Inflammatory macrophage (primary cell): ENCODE results near the gene OR5H14.
A peak's percentile ranks its signal among the peaks of the same experiment; 100 is the strongest.
"Not testable (repeated sequence)": the region's sequence is repeated elsewhere in the genome, so short reads cannot be mapped to it uniquely, and the experiment has no call there.

Experiments used
- DNase-seq, 2 donors: peaks; one replicate each; pipeline ENCODE4 v3.0.0-alpha.2; 2020 to 2022
- total RNA-seq, 18 experiments: gene quantifications; one replicate each; lab custom pipeline; 2026; ENCODE audit warnings: mixed read lengths in 6 of 18, inconsistent platforms in 2 of 18; lab: John Stamatoyannopoulos, UW

The OR5H14 gene
- 0 to 0.22 (median 0) reads per million in 18 experiments for total RNA-seq

DNA sequence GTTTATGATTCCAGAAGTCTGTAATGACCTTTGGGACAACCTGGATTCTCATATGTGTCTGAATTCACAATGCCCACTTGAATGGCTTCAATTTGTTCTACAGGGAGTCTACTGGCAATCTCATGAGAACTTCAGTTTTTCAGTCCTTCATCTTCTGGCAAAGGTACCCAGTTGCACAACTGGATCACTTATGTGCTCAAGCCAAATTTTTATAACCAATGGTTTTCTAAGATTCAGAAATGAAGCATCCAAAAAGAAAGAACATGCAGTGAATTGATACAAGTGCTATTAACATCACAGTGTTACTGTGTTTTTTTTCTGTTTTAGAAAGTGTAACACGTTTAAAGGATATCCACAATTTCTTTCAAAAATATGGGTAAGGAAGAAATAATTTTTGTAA lies at the start of gene OR5H14:
TSS of gene OR5H14 (plus strand) at position 301 of the 400 bp plus-strand sequence. CDS start 1,907 bp downstream, outside the sequence.
- DNase-seq = no peak

DNA sequence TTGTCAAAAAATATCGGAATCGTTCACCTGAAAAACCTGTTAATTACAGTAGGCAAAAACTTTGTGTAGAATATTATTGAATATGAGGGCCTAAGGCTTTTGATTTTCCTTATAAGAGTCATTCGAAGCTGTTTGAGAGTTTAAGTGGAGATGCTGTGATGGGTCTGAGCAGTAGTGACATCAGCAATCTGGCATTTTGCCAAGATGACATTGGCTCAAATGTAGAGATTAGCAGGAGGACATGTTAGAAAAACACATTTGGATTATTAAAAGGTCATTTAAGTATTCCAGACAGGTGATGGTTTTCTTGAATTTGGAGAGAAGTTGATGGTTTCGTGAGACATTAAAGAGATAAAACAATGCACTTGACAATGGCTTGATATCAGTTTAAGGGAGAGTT lies 47.4 kb upstream of the OR5H14 start:
- no peak for DNase-seq

DNA sequence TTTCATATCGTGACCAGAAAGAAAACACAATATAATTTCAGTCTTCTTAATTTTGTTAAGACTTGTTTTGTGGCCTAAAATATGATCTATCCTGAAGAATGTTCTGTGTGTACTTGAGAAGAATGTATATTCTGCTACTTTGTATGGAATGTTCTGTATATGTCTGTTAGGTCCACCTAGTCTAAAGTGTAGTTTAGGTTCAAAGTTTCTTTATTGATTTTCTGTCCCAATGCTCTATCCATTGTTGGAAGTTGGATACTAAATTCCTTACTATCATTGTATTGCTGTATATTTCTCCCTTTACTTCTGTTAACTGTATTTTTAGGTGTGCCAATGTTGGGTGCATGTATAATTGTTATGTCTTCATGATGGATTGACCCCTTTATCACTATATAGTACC lies 39.1 kb upstream of the OR5H14 start:
- no peak for DNase-seq

DNA sequence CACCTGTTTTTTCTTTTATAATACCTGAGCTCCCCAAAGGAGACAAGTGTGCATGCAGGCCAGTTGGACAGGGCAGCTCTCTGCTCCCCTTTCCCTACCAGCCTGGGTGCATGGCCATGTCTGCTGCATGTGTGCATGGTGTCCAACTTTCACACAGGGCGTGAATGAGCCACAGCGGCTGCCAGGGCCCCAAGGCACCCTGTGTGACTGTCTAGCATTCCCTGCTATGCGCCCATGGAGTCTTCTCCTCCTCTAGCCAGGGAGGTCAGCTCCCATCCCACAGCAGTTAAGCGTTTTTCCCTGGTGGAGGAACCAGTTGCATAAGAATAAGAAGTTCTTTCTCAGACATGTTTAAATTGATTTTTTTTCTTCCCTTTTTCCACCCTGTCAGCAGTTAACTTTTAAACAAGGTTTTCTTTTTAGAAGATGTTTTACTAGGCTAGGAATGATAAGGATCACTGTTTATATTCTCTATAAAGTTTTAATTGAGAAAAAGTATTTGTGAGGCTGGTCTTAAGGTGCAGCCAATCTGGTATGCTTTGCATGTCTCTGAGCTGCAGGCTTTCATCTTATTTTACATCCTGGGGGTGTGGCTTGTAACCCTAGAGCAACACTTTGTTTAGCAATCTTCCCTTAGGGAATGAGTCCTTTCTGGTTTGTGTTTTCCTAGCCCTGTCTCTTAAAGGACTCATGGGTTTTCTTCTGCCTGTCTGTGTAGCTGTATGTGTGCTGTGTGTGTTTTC lies 37.3 kb upstream of the OR5H14 start:
- DNase-seq = no peak

DNA sequence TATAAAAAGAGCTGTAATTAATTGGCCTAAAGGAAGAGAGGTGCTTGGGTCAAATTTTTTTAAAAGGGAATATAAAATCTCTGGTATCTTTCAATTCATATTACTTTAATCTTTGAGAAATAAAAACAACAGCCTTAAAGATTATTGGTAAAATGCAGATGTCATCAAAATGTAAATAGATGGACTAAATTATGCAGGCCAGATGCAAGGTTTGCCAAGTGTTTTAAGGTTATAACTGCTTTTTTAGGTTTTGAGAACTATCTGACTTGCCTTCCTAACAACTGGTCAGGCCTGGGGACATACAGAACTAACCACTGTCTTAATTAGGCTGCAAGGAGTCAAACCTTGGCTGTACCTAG lies 36.8 kb upstream of the OR5H14 start:
- no peak for DNase-seq

DNA sequence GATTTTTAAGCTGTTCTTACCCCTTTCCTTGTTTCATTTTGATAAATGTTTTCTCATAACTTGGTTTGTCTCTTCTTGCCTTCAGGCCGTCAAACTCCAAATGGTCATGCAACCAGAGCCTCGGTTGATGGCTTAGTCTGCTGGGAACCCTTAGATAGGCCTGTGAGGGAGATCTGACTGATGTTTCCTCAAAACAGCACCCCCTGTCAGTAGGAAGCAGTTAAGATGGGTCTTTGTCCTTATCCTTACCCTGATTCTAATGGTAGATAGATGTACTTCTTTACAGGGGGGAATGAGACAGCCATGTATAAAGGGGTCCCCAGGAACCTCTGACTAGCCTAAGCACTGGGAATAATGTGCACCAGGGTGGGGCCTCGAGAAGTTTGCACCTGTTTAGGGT lies 33.0 kb upstream of the OR5H14 start:
- no peak for DNase-seq

DNA sequence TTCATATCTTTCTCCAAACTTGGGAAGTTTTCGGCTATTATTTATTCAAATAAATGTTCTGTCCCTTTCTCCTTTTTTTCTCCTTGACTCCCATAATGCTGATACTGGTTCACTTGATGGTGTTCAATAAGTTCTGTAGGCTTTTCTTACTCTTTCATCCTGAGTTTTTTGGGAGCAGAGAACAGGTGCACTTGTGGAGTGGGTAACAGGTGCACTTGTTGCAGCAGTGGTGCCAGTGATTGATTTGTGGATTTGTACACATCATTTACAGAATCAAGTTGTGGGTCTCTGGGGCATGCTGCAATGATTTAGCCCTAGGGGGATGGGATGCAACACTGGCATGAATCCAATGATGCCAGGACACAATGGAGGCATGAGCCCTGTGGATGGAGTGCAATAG lies 31.6 kb upstream of the OR5H14 start:
- DNase-seq = no peak

DNA sequence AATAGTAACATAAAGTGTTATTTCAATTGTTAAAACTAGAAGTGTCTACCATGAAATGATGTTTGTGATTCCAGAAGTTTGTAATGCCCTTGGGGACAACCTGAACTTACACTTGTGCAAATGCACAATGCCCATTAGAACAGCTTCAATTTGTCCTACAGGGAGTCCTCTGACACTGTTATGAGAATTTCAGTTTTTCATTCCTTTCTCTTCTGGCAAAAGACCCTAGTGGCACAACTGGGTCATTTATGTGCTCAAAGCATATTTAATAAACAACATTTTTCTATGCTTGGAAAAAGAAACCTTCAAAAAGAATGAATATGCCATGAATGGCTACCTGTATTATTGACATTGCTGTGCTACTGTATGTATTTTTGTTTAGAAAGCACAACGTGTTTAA lies 16.9 kb upstream of the OR5H14 start, which contains the start of gene OR5H1:
TSS of gene OR5H1 (plus strand) at position 301 of the 400 bp plus-strand sequence. CDS start 1,977 bp downstream, outside the sequence.
- no peak for DNase-seq

DNA sequence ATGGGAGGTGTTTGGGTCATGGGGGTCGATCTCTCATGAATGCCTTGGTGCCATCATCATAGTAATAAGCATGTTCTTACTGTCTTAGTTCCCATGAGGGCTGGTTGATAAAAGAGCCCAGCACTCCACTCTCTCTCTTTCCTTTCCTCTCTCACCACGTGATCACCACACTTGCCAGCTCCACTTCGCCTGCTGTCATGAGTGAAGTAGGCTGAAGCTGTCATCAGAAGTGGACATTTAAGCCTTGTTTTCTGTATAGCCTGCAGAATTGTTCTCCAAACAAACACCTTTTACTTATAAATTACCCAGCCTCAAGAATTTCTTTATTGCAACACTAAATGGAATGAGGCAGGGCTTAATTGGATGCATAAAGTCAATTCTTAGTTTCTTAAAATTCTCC lies 10.6 kb upstream of the OR5H14 start:
- no peak for DNase-seq

DNA sequence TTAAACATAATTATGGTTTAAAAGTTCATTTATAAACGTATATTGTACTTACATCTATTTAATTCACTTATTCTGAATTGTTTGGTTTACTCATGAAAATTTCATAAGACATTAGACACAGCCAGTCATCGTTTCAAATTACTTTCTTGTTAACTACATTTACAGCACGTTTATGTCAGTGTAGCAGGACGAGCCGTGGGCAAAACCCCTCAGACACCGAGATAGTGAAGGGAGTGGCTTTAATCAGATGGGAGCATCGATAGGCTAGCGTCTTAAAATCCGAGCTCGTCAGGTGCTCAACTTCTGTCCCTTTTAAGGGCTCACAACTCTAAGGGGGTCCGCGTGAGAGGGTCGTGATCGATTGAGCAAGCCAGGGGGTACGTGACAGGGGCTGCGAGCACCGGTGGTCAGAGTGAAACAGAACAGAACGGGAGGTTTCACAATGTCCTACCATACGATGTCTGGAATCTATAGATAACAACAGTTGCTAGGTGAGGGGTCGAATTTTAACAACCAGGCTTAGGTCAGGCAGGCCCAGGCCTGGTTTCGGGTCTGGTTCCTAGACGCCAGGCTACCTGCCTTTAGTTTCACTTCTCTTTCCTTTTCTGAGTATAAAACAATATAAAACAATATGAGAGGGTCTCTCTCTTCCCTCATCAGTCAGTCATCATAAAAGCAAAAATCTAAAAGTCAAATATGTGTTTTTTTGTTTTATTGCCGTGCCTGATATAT lies 9.3 kb upstream of the OR5H14 start:
- DNase-seq = not testable (repeated sequence)

DNA sequence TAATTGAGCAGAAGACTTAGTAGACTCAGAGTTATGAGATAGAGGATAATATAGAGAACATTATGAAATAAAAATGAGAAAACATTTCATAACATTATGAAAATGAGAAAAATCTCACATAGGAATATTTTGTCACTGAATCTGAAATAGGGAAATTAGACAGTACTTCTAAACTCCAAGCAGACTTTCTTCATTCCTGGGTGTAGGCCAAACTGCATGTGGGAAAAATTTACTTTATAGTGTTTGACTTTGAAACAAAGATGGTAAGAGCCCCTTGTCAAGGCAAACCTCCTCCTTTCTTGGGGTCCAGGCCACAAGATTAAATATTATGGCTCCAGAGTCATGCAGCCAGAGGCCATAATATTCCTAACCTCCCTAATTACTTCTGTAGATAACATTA lies 6.7 kb upstream of the OR5H14 start:
- DNase-seq = no peak

DNA sequence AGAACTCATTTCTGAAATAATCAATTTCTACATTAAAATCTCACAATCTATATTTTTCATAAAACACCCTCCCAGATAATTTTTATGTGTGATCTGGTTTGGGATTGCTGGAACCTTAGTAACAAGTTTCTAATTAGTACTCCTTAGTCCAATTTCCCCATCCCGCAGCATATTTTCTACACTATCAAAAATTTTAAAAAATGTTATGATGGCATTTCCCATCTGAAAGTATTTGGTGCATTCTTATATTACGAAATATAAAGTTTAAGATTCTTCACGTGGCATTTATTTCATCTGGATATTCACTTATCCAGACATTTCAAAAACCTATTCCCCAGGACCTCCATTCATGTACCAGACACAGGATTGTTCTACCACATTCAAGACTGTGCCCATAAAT lies 1.5 kb downstream of the OR5H14 start:
- no peak for DNase-seq

DNA sequence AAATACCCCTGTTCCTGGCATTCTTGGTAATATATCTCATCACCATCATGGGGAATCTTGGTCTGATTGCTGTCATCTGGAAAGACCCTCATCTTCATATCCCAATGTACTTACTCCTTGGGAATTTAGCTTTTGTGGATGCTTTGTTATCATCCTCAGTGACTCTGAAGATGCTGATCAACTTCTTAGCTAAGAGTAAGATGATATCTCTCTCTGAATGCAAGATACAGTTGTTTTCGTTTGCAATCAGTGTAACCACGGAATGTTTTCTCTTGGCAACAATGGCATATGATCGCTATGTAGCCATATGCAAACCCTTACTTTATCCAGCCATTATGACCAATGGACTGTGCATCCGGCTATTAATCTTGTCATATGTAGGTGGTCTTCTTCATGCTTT lies 2.2 kb downstream of the OR5H14 start:
- DNase-seq = not testable (repeated sequence)

DNA sequence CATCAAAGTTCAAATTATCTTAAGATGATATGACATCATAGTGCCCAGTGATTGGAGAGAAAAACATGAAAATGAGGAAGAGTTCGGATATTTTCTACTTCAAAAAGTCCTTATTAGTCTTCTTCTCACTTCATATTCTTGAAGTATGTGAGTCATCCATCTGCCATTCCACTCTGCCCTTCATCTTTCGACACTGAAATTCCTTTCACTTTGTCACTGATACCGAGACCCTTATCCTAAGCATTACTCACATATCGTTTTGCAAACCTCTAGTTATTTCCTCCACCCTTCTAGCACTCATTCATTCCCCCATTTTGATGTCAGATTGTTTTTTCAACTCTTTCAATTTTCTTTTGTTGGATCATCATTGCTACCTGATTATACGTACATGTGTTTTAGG lies 4.0 kb downstream of the OR5H14 start:
- no peak for DNase-seq

DNA sequence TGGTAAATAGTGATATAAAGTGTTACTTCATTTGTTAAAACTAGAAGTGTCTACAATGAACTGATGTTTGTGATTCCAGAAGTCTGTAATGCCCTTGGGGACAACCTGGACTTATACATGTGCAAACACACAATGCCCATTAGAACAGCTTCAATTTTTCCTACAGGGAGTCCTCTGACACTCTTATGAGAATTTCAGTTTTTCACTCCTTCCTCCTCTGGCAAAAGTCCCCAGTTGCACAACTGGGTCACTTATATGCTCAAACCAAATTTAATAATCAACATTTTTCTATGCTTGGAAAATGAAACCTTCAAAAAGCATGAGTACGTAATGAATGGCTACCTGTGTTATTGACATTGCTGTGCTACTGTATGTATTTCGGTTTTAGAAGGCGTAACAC lies 19.1 kb downstream of the OR5H14 start, which contains the start of gene OR5H15:
TSS of gene OR5H15 (plus strand) at position 301 of the 400 bp plus-strand sequence. CDS start 2,004 bp downstream, outside the sequence.
- no peak for DNase-seq

DNA sequence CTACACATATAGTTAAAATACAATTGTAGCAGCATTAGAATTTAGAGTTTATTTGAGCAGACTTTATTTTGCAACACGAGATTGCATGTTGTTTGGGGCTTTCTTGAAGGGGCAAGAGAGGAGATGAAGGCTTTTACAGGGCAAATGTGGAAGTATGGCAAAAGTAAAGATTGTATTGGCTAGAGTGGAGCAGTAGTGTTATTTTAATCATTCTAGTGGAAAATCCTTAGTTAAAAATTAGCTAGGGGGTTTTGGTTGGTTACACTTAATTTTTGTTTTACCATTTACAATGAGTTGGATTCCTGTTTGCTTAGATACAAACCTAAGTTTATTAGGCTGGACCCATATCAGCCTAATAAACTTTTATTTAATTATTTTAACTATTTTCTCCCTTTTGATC lies 23.8 kb downstream of the OR5H14 start:
- DNase-seq = no peak

DNA sequence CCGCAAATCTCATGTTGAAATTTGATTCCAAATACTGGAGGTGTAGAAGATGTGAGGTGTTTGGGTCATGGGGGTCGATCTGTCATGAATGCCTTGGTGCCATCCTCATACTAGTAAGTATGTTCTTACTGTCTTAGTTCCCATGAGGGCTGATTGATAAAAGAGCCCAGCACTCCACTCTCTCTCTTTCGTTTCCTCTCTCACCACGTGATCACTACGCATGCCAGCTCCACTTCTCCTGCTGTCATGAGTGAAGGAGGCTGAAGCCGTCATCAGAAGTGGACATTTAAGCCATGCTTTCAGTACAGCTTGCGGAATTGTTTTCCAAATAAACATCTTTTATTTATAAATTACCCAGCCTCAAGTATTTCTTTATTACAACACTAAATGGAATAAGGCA lies 25.3 kb downstream of the OR5H14 start:
- DNase-seq = no peak

DNA sequence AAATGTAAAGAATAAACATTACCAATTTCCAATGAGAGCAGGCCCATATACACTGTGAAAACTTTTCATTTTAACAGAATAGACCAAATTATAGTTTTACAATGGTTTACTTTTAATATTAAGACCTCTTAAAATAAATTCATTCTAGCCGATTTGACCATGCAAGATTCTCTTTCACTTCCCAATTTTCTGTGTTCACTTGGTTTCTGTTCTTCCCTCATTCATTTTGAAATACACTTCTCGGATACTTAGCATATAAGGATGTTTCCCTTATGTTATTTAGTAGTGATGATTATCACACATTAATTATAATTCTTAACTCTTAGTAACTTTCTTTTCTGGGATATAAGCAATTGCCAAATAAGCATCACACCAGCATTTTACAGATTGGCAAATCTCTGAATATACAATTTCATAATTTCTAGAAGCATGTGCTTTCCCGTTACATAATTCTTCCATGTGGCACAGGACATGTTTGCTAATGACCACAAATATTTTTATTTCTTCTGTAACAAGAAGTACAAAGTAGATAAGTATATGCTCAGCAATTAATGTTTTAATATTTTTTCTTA lies 33.1 kb downstream of the OR5H14 start:
- DNase-seq = peak; percentile 38 to 88

DNA sequence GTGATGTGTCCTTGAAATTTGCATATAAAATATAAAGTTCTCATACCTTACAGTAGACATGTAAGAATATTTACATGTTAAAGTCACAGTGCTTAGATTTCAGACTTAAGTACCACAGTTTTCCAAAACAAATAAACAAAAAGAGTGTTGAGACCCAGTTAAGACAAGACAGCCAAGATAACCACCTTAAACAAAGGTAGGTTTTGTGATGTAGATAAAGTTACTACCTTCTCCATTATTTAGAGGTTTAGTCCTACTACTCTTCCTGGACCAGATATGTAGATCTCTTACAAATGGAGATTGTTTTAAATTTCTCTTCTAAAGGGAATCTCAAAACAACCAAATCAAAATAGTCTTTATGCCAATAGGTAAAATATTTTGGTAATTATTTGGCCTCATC lies 34.9 kb downstream of the OR5H14 start:
- DNase-seq = no peak

DNA sequence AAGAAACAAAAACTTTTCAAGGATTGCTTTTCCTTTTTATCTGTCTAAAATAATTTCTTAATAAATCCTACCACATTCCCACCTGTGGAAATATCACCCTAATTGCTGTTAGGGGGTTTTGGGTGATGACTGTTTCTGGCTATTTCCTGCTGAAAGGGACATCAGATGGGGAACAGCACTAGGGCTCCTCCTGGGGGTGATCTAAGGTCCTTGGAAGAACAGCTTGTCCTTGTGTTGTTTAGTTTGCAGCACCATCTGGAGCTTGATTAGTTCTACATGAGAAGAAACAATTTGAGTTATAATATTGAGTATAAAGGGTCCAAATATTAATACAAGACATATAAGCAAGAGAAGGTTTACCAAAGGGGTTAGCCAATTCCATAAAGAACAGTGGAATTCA lies 37.9 kb downstream of the OR5H14 start:
- peak; percentile 35 to 55 for DNase-seq

DNA sequence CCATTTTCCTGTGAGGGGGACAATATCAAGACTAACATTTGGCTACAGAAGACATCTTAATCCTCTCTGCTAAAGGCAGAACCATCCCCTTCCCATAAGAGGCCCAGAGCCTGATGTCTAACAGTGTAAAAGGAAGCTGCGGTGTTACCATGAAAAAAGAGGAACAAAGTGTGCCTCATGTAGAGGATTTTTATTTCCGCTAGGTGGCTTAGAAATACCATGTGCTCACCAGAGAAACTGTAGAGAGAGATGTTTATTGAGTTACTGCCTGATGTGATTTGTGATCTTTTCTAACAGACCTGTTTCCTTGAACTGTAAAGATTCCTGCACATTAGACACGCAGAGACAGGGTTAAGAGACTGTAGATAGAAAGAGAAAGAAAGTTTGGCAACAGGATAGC lies 41.3 kb downstream of the OR5H14 start:
- DNase-seq = peak; percentile 62 to 88

DNA sequence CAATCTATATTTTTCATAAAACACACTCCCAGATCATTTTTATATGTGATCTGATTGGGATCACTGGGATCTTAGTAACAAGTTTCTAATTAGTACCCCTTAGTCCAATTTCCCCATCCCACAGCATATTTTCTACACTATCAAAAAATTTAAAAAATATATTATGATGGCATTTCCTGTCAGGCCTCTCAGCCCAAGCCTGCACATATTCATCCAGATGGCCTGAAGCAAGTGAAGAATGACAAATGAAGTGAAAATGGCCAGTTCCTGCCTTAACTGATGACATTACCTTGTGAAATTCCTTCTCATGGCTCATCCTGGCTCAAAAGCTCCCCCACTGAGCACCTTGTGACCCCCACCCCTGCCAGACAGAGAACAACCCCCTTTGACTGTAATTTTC lies 43.6 kb downstream of the OR5H14 start:
- DNase-seq = not testable (repeated sequence)

DNA sequence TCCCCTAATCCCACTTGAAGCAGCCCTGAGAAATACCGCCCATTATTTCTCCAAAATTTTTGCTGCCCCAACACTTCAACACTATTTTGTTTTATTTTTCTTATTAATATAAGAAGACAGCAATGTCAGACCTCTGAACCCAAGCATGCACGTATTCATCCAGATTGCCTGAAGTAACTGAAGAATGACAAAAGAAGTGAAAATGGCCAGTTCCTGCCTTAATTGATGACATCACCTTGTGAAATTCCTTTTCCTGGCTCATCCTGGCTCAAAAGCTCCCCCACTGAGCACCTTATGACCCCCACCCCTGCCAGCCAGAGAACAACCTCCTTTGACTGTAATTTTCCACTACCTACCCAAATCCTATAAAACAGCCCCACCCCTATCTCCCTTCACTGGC lies 49.0 kb downstream of the OR5H14 start:
- not testable (repeated sequence) for DNase-seq

DNA sequence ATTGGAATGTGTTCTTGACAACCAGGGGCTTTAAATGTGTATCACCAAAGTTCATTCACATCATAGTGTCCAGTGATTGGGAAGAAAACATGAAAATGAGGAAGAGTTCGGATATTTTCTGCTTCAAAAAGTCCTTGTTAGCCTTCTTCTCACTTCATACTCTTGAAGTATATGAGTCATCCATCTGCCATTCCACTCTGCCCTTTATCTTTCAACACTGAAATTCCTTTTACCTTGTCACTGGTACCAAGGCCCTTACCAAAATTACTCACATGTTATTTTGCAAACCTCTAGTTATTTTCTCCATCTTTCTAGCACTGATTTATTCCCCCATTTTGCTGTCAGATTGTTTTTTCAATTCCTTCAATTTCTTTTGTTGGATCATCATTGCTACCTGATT lies 51.7 kb downstream of the OR5H14 start:
- DNase-seq = no peak
